ENCODE measurements around the gene NDUFA13. TPM values are rescaled to one million over a fixed set of nuclear protein-coding genes. Genes with fewer than 3 reads are reported as not detected.

The NDUFA13 gene
- total and polyA plus RNA-seq, 12 donors = 856 to 1,278 (median 1,153) TPM

- Histone ChIP-seq H3K27ac (no peak overlapping the region), H3K27me3 (peaks cover 4 to 70% (median 58%) of the 10 kb centered on the region in 7 donors), H3K36me3 (no peaks in the 10 kb centered on the region), H3K9me3 (no peaks in the 10 kb centered on the region), H3K4me1 (peaks cover 9 to 35% (median 26%) of the 10 kb centered on the region in 9 donors), H3K4me3 (peak overlapping the region in 3 of 10 donors; percentile 28 to 43 (median 32))
- DNase-seq (no peak), ATAC-seq (no peak)
- 24 to 42% methylated on average over 7 of the region's 7 CpGs for WGBS, 2 donors
- TF ChIP-seq CTCF (IDR thresholded peaks at IDR 0.05) = no peak
- intact Hi-C loops (cut with DNase I) = loop anchor here in 4 of 10 donors (10.0 kb wide), 3 partner anchors 396 to 426 kb away; no protein-coding TSS in a partner anchor
These were observed 22.8 kb downstream of the NDUFA13 start for GRCh38 chr19:19538785-19539166.

- Histone ChIP-seq H3K27me3 (peaks cover 4 to 70% (median 66%) of the 10 kb centered on the region in 7 donors), H3K4me1 (peaks cover 9 to 35% (median 26%) of the 10 kb centered on the region in 9 donors), H3K27ac (no peak overlapping the region), H3K9me3 (no peaks in the 10 kb centered on the region), H3K4me3 (no peak overlapping the region), H3K36me3 (no peaks in the 10 kb centered on the region)
- 35 to 42% methylated on average over 19 of the region's 19 CpGs for WGBS, 2 donors
- intact Hi-C loops (cut with DNase I) = loop anchor here in 4 of 10 donors (10.0 kb wide), 3 partner anchors 395 to 425 kb away; no protein-coding TSS in a partner anchor
- TF ChIP-seq CTCF (IDR thresholded peaks at IDR 0.05) = no peak
- ATAC-seq = no peak
- no peak for DNase-seq
These were observed 23.7 kb downstream of the NDUFA13 start for GRCh38 chr19:19539698-19540063.

- Histone ChIP-seq H3K4me3 (peak overlapping the region in 4 of 10 donors; percentile 5 to 26 (median 12)), H3K36me3 (no peaks in the 10 kb centered on the region), H3K4me1 (peaks cover 9 to 35% (median 26%) of the 10 kb centered on the region in 9 donors), H3K9me3 (no peaks in the 10 kb centered on the region), H3K27ac (no peak overlapping the region), H3K27me3 (peaks cover 4 to 73% (median 70%) of the 10 kb centered on the region in 7 donors)
- DNase-seq = peak; percentile 45 to 73
- WGBS, 2 donors = 11 to 15% methylated on average over 57 to 74 of the region's 74 CpGs
- ATAC-seq = peak; percentile 9 to 46 (median 22)
- TF ChIP-seq CTCF (IDR thresholded peaks at IDR 0.05) = no peak
- intact Hi-C loops (cut with DNase I) = no loop called here
These were observed 24.2 kb downstream of the NDUFA13 start for GRCh38 chr19:19540064-19540714.

- Histone ChIP-seq H3K4me3 (peak overlapping the region in 6 of 10 donors; percentile 5 to 26 (median 12)), H3K4me1 (peaks cover 9 to 35% (median 26%) of the 10 kb centered on the region in 9 donors), H3K9me3 (no peaks in the 10 kb centered on the region), H3K27me3 (peaks cover 4 to 78% (median 70%) of the 10 kb centered on the region in 7 donors), H3K36me3 (no peaks in the 10 kb centered on the region), H3K27ac (no peak overlapping the region)
- 3 to 4% methylated on average over 45 of the region's 45 CpGs for WGBS, 2 donors
- ATAC-seq = peak in 2 of 8 donors; percentile 18 to 21
- DNase-seq = no peak
- intact Hi-C loops (cut with DNase I) = no loop called here
- no peak for TF ChIP-seq CTCF (IDR thresholded peaks at IDR 0.05)
These were observed 24.9 kb downstream of the NDUFA13 start for GRCh38 chr19:19540715-19541515.

All from heart right ventricle (tissue), 16 donors.